Activated CD8-positive, alpha-beta memory T cell treated with anti-CD3 and anti-CD28 coated beads, Interleukin-2, amount 10 ng/mL, durations not matched to agents 7 days and 5 days (primary cell): ENCODE measurements around the gene MAPK12. TPM values are rescaled to one million over a fixed set of nuclear protein-coding genes. Genes with fewer than 3 reads are reported as not detected.

ENCODE experiments used
- ATAC-seq: fragments of 150-1000 bp; cut with Tn5 transposase; one replicate; pipeline ENCODE4 v1.10.0; 2021; ENCODE audit warnings: moderate library complexity
- CTCF ChIA-PET: fragments of 350-600 bp; sonication (Branson Sonifier 250); formaldehyde crosslinking; loops from one replicate; lab custom pipeline; 2021; ENCODE audit warnings: antibody characterized with exemption; lab: Charles Lee
- DNase-seq: peaks from one replicate; pipeline ENCODE4 v3.0.0-alpha.2; 2020
- H3K27ac Mint-ChIP-seq: one replicate; pipeline ENCODE4 v1.8.0; 2021; ENCODE audit warnings: mild to moderate bottlenecking, mixed read lengths
- H3K27me3 Mint-ChIP-seq: one replicate; pipeline ENCODE4 v1.8.0; 2021; ENCODE audit warnings: mixed read lengths
- H3K36me3 Mint-ChIP-seq: one replicate; pipeline ENCODE4 v1.8.0; 2021; ENCODE audit warnings: mild to moderate bottlenecking, mixed read lengths
- H3K4me1 Mint-ChIP-seq: one replicate; pipeline ENCODE4 v1.8.0; 2021; ENCODE audit warnings: mixed read lengths
- H3K4me3 Mint-ChIP-seq: one replicate; pipeline ENCODE4 v1.8.0; 2021; ENCODE audit warnings: mild to moderate bottlenecking, moderate library complexity, mixed read lengths
- H3K9me3 Mint-ChIP-seq: one replicate; pipeline ENCODE4 v1.8.0; 2022; ENCODE audit warnings: low read depth, mixed read lengths
- total RNA-seq, 2 experiments: library from RNA; stranded (reverse); gene quantifications; one replicate each; pipeline ENCODE4 v1.2.3, GENCODE V29; 2021

MAPK12 gene
- total RNA-seq, 2 experiments from 2014 or later = 13.9 to 15.8 TPM

GRCh38 chr22:50232481-50233151 is 28.9 kb downstream of the MAPK12 start:
- Mint-ChIP-seq H3K4me3 (no peak overlapping the region), H3K36me3 (peaks cover 17% of the 10 kb centered on the region), H3K4me1 (peaks cover 9% of the 10 kb centered on the region), H3K27ac (no peak overlapping the region), H3K9me3 (peaks cover 3% of the 10 kb centered on the region), H3K27me3 (no peaks in the 10 kb centered on the region)
- DNase-seq (no peak), ATAC-seq (no peak)
- CTCF ChIA-PET = interaction anchor here (0.8 to 2.6 kb wide), 2 partner anchors 9 to 20 kb away, joined by 3 to 11 read pairs; no protein-coding TSS in a partner anchor

GRCh38 chr22:50229370-50229769 is 32.1 kb downstream of the MAPK12 start:
- no peaks in the 10 kb centered on the region for H3K27me3 Mint-ChIP-seq
- DNase-seq = no peak
- H3K9me3 Mint-ChIP-seq = no peaks in the 10 kb centered on the region
- no peak overlapping the region for H3K4me3 Mint-ChIP-seq
- H3K36me3 Mint-ChIP-seq = peaks cover 9% of the 10 kb centered on the region
- no peak for ATAC-seq
- no peaks in the 10 kb centered on the region for H3K4me1 Mint-ChIP-seq
- no peak overlapping the region for H3K27ac Mint-ChIP-seq
- CTCF ChIA-PET = no interaction called here

GRCh38 chr22:50228366-50228765 is 33.1 kb downstream of the MAPK12 start:
- no peaks in the 10 kb centered on the region for H3K9me3 Mint-ChIP-seq
- CTCF ChIA-PET = no interaction called here
- H3K27me3 Mint-ChIP-seq = no peaks in the 10 kb centered on the region
- DNase-seq = no peak
- no peak overlapping the region for H3K4me3 Mint-ChIP-seq
- H3K27ac Mint-ChIP-seq = no peak overlapping the region
- peaks cover 7% of the 10 kb centered on the region for H3K36me3 Mint-ChIP-seq
- no peaks in the 10 kb centered on the region for H3K4me1 Mint-ChIP-seq
- ATAC-seq = no peak

- no peak for ATAC-seq
Measured at GRCh38 chr22:50227579-50228215, 33.8 kb downstream of the MAPK12 start.

GRCh38 chr22:50226875-50227165 is 34.7 kb downstream of the MAPK12 start:
- H3K27me3 Mint-ChIP-seq = no peaks in the 10 kb centered on the region
- CTCF ChIA-PET = no interaction called here
- H3K4me3 Mint-ChIP-seq = no peak overlapping the region
- DNase-seq (no peak), ATAC-seq (no peak)
- H3K36me3 Mint-ChIP-seq = peaks cover 9% of the 10 kb centered on the region
- no peaks in the 10 kb centered on the region for H3K9me3 Mint-ChIP-seq
- H3K27ac Mint-ChIP-seq = no peak overlapping the region
- H3K4me1 Mint-ChIP-seq = no peaks in the 10 kb centered on the region

More at GRCh38 chr22:50227579-50228215, 33.8 kb downstream of the MAPK12 start:
- CTCF ChIA-PET = no interaction called here
- Mint-ChIP-seq H3K4me1 (no peaks in the 10 kb centered on the region), H3K27me3 (no peaks in the 10 kb centered on the region), H3K27ac (no peak overlapping the region), H3K9me3 (no peaks in the 10 kb centered on the region), H3K4me3 (no peak overlapping the region), H3K36me3 (peaks cover 6% of the 10 kb centered on the region)
- DNase-seq = no peak

GRCh38 chr22:50226063-50226874 is 35.2 kb downstream of the MAPK12 start:
- no peak overlapping the region for H3K27ac Mint-ChIP-seq
- no peaks in the 10 kb centered on the region for H3K27me3 Mint-ChIP-seq
- ATAC-seq (no peak), DNase-seq (no peak)
- CTCF ChIA-PET = no interaction called here
- H3K9me3 Mint-ChIP-seq = no peaks in the 10 kb centered on the region
- peaks cover 9% of the 10 kb centered on the region for H3K36me3 Mint-ChIP-seq
- no peak overlapping the region for H3K4me3 Mint-ChIP-seq
- no peaks in the 10 kb centered on the region for H3K4me1 Mint-ChIP-seq

- H3K9me3 Mint-ChIP-seq = no peaks in the 10 kb centered on the region
- no peak overlapping the region for H3K27ac Mint-ChIP-seq
- no peaks in the 10 kb centered on the region for H3K4me1 Mint-ChIP-seq
- CTCF ChIA-PET = no interaction called here
- no peak for DNase-seq
- H3K4me3 Mint-ChIP-seq = no peak overlapping the region
- H3K27me3 Mint-ChIP-seq = no peaks in the 10 kb centered on the region
- no peak for ATAC-seq
- H3K36me3 Mint-ChIP-seq = peaks cover 15% of the 10 kb centered on the region
Measured at GRCh38 chr22:50225200-50225969, 36.1 kb downstream of the MAPK12 start.

GRCh38 chr22:50224071-50224470 is 37.4 kb downstream of the MAPK12 start:
- no peak for DNase-seq
- CTCF ChIA-PET = interaction anchor here (2.0 kb wide), 1 partner anchor 17 kb away, joined by 5 read pairs; no protein-coding TSS in a partner anchor
- no peaks in the 10 kb centered on the region for H3K27me3 Mint-ChIP-seq
- no peaks in the 10 kb centered on the region for H3K4me1 Mint-ChIP-seq
- no peak for ATAC-seq
- H3K4me3 Mint-ChIP-seq = no peak overlapping the region
- H3K27ac Mint-ChIP-seq = peak overlapping the region; percentile 9
- H3K36me3 Mint-ChIP-seq = peaks cover 15% of the 10 kb centered on the region
- H3K9me3 Mint-ChIP-seq = no peaks in the 10 kb centered on the region

GRCh38 chr22:50222508-50222907 is 39.0 kb downstream of the MAPK12 start:
- H3K27ac Mint-ChIP-seq = no peak overlapping the region
- H3K4me1 Mint-ChIP-seq = no peaks in the 10 kb centered on the region
- no peak overlapping the region for H3K4me3 Mint-ChIP-seq
- no peaks in the 10 kb centered on the region for H3K9me3 Mint-ChIP-seq
- ATAC-seq (no peak), DNase-seq (no peak)
- H3K36me3 Mint-ChIP-seq = peaks cover 16% of the 10 kb centered on the region
- CTCF ChIA-PET = interaction anchor here (2.0 kb wide), 1 partner anchor 19 kb away, joined by 5 read pairs; no protein-coding TSS in a partner anchor
- no peaks in the 10 kb centered on the region for H3K27me3 Mint-ChIP-seq

- ATAC-seq = no peak
- H3K9me3 Mint-ChIP-seq = no peaks in the 10 kb centered on the region
- H3K4me1 Mint-ChIP-seq = no peaks in the 10 kb centered on the region
- no peaks in the 10 kb centered on the region for H3K27me3 Mint-ChIP-seq
- DNase-seq = no peak
- H3K27ac Mint-ChIP-seq = no peak overlapping the region
- peaks cover 17% of the 10 kb centered on the region for H3K36me3 Mint-ChIP-seq
- CTCF ChIA-PET = no interaction called here
- H3K4me3 Mint-ChIP-seq = no peak overlapping the region
Measured at GRCh38 chr22:50221410-50222300, 39.8 kb downstream of the MAPK12 start.

- no peak for ATAC-seq
- Mint-ChIP-seq H3K36me3 (peaks cover 15% of the 10 kb centered on the region), H3K9me3 (no peaks in the 10 kb centered on the region), H3K4me1 (no peaks in the 10 kb centered on the region), H3K27ac (no peak overlapping the region), H3K27me3 (no peaks in the 10 kb centered on the region), H3K4me3 (no peak overlapping the region)
- CTCF ChIA-PET = no interaction called here
- DNase-seq = no peak
Measured at GRCh38 chr22:50220603-50221409, 40.7 kb downstream of the MAPK12 start.
